GM18909 (cell line): Measurements from ENCODE around the gene C14orf39.
"Not testable (repeated sequence)": the region's sequence is repeated elsewhere in the genome, so short reads cannot be mapped to it uniquely, and the experiment has no call there.

Source experiments
- ATAC-seq: cut with Tn5 transposase; IDR thresholded peaks from one replicate; pipeline ENCODE4 v1.9.1; 2021; ENCODE audit warnings: mild to moderate bottlenecking; ENCODE audit not compliant: unreplicated experiment, poor library complexity

The C14orf39 gene

GRCh38 chr14:60495946-60496345, 10.1 kb upstream of the C14orf39 start:
- ATAC-seq = no peak

GRCh38 chr14:60490270-60490669, 4.4 kb upstream of the C14orf39 start:
- no peak for ATAC-seq

DNA sequence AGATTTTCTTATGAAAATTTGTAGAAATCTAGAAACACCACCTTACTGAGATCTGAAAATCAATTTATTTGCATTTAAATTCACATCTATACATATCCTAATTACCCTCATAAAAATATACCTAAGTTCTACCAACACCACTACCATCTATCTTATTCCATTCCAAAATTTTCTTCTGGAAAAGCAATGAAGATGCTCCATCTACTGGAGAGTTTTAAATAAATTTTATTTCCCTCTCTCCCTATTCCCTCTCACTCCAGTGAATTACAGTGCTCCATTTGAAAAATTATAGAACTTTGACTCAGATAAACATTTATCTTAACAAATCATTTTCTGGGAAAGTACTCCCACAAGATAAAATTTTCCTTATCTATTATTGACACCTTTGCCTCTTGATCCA, 2.3 kb upstream of the C14orf39 start:
- no peak for ATAC-seq

GRCh38 chr14:60487211-60487610, 1.3 kb upstream of the C14orf39 start:
- no peak for ATAC-seq

- no peak for ATAC-seq
These were observed 736 bp downstream of the C14orf39 start for GRCh38 chr14:60485057-60485597.

DNA sequence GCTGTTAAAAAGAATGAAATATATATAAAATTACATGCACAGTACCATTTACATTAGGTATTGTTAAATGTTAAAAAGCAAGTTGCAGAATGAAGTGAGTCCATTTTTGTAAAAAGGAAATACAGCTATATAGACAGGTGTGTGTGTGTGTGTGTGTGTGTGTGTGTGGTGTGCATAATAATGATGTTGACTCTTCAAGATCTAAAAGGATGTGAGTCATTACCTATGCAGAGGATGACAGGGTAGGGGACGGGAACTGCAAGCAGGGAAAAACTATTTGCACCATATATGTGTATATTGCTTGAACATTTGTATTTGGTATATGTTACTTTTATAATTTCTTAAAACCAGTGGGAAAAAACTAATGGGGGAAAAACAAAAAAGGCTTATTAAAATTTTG, 3.1 kb downstream of the C14orf39 start:
- no peak for ATAC-seq

- not testable (repeated sequence) for ATAC-seq
These were observed 5.6 kb downstream of the C14orf39 start for GRCh38 chr14:60480248-60480647.

DNA sequence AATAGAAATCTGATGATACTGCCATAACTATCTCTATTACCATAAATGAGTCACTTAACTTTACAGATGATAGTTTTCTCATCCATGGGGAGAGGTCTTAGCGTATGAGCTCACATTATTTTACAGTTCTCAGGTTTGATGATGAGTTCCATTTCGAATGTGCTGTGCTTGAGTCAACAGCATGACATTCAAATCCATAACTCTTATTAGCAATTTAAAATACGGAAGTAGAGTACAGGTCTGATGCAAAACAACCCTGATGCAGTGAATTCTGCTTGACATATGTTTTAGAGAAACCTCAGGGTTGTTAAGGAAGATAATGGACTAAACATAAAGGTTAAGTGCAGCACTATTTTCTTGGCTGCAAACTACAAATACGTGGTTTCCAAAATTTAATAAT, 30.0 kb downstream of the C14orf39 start:
- ATAC-seq = no peak

DNA sequence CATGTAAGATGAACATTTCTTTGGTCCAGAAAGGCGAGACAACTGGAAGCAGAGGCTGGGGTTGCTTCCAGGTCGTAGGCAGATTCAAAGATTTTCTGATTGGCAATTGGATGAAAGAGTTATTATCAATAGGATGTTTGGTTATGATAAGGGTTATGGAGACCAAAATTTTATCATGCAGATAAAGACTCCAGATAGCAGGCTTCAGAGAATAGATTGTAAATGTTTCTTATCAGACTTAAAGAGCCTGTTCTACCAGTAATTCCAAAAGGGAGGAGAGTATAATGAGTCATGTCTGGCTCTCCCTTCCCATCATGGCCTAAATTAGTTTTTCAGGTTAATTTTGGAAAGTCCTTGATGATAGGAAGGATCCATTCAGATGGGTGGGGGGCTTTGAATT, 55.6 kb downstream of the C14orf39 start:
- no peak for ATAC-seq

DNA sequence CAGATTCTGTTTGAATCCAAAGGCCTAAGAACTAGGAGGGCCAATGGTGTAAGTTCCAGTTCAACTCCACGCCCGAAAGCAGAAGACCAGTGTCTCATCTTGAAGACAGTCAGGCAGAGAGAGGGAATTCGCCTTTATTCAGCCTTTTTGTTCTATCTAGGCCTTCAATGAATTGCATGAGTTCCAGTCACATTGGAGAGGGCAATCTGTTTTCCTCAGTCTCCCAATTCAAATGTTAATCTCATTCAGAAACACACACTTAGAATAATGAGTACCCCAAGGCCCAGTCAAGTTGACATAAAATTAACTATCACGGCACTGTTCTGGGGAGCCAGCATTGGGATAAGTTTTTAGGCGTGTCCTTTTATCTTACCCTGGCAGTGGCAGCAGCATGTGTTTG, 65.8 kb downstream of the C14orf39 start:
- ATAC-seq = no peak

GRCh38 chr14:60397550-60397949, 88.3 kb downstream of the C14orf39 start:
- ATAC-seq = not testable (repeated sequence)

DNA sequence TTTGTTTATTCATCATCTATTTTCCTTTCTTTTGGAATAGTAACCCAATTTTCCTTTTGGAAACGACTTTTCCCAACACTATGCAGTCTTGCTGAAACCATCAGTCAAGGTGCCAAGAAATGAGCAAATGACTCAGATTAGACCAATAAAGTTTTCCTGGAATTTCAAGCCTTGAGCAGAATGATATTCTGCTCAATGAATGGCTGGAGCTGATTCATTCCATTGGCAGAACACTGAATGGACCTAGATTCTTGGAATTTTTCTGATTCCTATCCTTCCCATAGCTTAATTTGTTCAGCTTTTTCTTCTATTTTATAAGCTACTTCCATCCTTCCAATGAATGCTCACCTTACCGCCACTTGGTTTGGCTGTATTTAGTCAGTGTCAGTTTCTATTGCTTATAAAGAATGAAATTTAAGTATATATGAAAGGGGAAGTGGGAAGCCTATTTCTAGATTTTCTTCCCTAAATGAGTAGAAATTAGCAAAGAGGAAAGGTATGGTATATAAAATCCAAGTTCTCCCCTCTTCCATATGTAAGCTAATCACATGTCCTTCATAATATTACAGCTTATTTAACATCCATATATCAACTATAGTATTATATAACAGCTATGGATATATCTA, 89.0 kb downstream of the C14orf39 start:
- no peak for ATAC-seq
